HEK293 (cell line): ENCODE measurements around the gene EIF1.

ENCODE experiments used
- HOXD13 ChIP-seq: sonication (generic); formaldehyde crosslinking; IDR thresholded peaks from 2 replicates; pipeline ENCODE4 v1.8.0; 2022; ENCODE audit warnings: missing genetic modification reagents, borderline replicate concordance
- SALL2 ChIP-seq: fragments of 450-650 bp; formaldehyde crosslinking; IDR thresholded peaks from 2 replicates; pipeline ENCODE4 v1.5.0; 2017; ENCODE audit warnings: missing biosample characterization, mild to moderate bottlenecking, missing genetic modification characterization, borderline replicate concordance
- ZFP37 ChIP-seq: fragments of 450-650 bp; formaldehyde crosslinking; IDR thresholded peaks from 2 replicates; pipeline ENCODE4 v1.5.1; 2016; ENCODE audit warnings: missing biosample characterization, missing genetic modification characterization
- ZNF146 ChIP-seq: fragments of 450-650 bp; formaldehyde crosslinking; IDR thresholded peaks from 2 replicates; pipeline ENCODE4 v1.5.1; 2016; ENCODE audit warnings: missing biosample characterization, missing genetic modification characterization
- ZNF169 ChIP-seq: fragments of 450-650 bp; formaldehyde crosslinking; IDR thresholded peaks from 2 replicates; pipeline ENCODE4 v1.5.1; 2016; ENCODE audit warnings: missing biosample characterization, missing genetic modification characterization
- ZNF211 ChIP-seq: fragments of 450-650 bp; formaldehyde crosslinking; IDR thresholded peaks from 2 replicates; pipeline ENCODE4 v1.5.1; 2016; ENCODE audit warnings: low read depth, missing biosample characterization, missing genetic modification characterization
- ZNF426 ChIP-seq: fragments of 450-650 bp; formaldehyde crosslinking; IDR thresholded peaks from 2 replicates; pipeline ENCODE4 v1.5.1; 2017; ENCODE audit warnings: missing biosample characterization, missing genetic modification characterization, mild to moderate bottlenecking, inconsistent platforms, moderate library complexity
- ZNF473 ChIP-seq: fragments of 450-650 bp; formaldehyde crosslinking; IDR thresholded peaks from 2 replicates; pipeline ENCODE4 v1.5.1; 2017; ENCODE audit warnings: missing biosample characterization, missing genetic modification characterization
- ZNF514 ChIP-seq: fragments of 450-650 bp; formaldehyde crosslinking; IDR thresholded peaks from 2 replicates; pipeline ENCODE4 v1.5.1; 2016; ENCODE audit warnings: missing biosample characterization, missing genetic modification characterization
- ZNF560 ChIP-seq: fragments of 450-650 bp; formaldehyde crosslinking; IDR thresholded peaks from 2 replicates; pipeline ENCODE4 v1.5.1; 2017; ENCODE audit warnings: missing biosample characterization, missing genetic modification characterization, borderline replicate concordance
- ZNF621 ChIP-seq: fragments of 450-650 bp; formaldehyde crosslinking; IDR thresholded peaks from 2 replicates; pipeline ENCODE4 v1.5.1; 2017; ENCODE audit warnings: missing biosample characterization, missing genetic modification characterization
- ZNF777 ChIP-seq: fragments of 450-650 bp; formaldehyde crosslinking; IDR thresholded peaks from 2 replicates; pipeline ENCODE4 v1.5.1; 2017; ENCODE audit warnings: missing biosample characterization, missing genetic modification characterization, borderline replicate concordance
- ZNF792 ChIP-seq: fragments of 450-650 bp; formaldehyde crosslinking; IDR thresholded peaks from 2 replicates; pipeline ENCODE4 v1.5.1; 2016; ENCODE audit warnings: missing biosample characterization, missing genetic modification characterization
- ZNF843 ChIP-seq: fragments of 450-650 bp; formaldehyde crosslinking; IDR thresholded peaks from 2 replicates; pipeline ENCODE4 v1.5.1; 2016; ENCODE audit warnings: missing biosample characterization, missing genetic modification characterization
- ZSCAN30 ChIP-seq: fragments of 450-650 bp; IDR thresholded peaks from 2 replicates; pipeline ENCODE4 v1.5.1; 2018; ENCODE audit warnings: missing biosample characterization, mild to moderate bottlenecking, missing genetic modification characterization, moderate library complexity
- TF ChIP-seq, protein P1 (sequence below): fragments of 450-650 bp; formaldehyde crosslinking; IDR thresholded peaks from 2 replicates; pipeline ENCODE4 v1.5.1; 2017; ENCODE audit warnings: missing biosample characterization, missing genetic modification characterization
- TF ChIP-seq, protein P2 (sequence below): fragments of 450-650 bp; formaldehyde crosslinking; IDR thresholded peaks from 2 replicates; pipeline ENCODE4; 2016; ENCODE audit warnings: missing biosample characterization, missing genetic modification characterization
- TF ChIP-seq, protein P3 (sequence below): sonication (generic); formaldehyde crosslinking; IDR thresholded peaks from 2 replicates; pipeline ENCODE4 v1.8.1; 2022; ENCODE audit warnings: mild to moderate bottlenecking, moderate library complexity, missing genetic modification reagents
- TF ChIP-seq, protein P4 (sequence below): fragments of 450-650 bp; formaldehyde crosslinking; IDR thresholded peaks from 2 replicates; pipeline ENCODE4 v1.5.1; 2017; ENCODE audit warnings: missing biosample characterization, missing genetic modification characterization
- TF ChIP-seq, protein P5 (sequence below): fragments of 450-650 bp; formaldehyde crosslinking; IDR thresholded peaks from 2 replicates; pipeline ENCODE4 v1.5.1; 2016; ENCODE audit warnings: missing biosample characterization, missing genetic modification characterization
- TF ChIP-seq, protein P6 (sequence below): fragments of 450-650 bp; formaldehyde crosslinking; IDR thresholded peaks from 2 replicates; pipeline ENCODE4 v1.5.0; 2017; ENCODE audit warnings: missing biosample characterization, missing genetic modification characterization, borderline replicate concordance
- TF ChIP-seq, protein P7 (sequence below): fragments of 450-650 bp; formaldehyde crosslinking; conservative IDR thresholded peaks from 2 replicates; pipeline ENCODE4 v1.5.1; 2016; ENCODE audit warnings: low read depth, missing biosample characterization, missing genetic modification characterization

The EIF1 gene

DNA sequence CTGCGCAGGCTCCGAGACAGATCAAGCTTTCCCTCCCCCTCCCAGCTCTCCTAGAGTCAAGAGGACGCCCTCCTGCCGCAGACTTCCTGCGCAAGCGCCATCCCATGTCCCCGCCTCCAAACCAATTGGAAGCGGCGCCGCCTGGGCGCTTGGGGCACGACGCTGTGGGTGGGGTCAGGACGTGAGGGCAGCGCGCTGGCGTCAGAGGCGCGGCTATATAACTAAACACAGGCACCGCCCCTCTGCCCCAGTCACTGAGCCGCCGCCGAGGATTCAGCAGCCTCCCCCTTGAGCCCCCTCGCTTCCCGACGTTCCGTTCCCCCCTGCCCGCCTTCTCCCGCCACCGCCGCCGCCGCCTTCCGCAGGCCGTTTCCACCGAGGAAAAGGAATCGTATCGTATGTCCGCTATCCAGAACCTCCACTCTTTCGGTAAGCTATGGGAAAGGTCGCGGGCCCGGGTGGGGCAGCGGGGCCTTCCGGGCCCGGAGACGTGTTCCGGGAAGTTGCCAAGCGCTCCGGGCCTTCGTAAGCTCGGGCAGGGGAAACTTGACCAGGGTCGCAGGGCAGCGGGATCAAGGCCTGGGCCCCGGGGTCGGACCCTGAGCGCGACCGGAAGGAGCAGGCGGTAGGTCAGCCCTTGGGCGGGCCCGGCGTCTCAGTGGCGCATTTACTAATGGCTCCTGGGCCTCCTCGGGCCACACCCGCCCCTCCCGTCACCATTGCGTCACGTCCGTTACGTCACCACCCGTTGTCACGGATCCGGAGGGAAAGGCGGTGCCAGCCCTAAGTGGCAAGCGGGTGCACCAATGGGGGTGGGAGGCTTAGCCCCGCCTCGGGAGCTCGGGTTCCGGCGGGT is at the start of gene EIF1 (continued):
- TF ChIP-seq, protein P1, sequence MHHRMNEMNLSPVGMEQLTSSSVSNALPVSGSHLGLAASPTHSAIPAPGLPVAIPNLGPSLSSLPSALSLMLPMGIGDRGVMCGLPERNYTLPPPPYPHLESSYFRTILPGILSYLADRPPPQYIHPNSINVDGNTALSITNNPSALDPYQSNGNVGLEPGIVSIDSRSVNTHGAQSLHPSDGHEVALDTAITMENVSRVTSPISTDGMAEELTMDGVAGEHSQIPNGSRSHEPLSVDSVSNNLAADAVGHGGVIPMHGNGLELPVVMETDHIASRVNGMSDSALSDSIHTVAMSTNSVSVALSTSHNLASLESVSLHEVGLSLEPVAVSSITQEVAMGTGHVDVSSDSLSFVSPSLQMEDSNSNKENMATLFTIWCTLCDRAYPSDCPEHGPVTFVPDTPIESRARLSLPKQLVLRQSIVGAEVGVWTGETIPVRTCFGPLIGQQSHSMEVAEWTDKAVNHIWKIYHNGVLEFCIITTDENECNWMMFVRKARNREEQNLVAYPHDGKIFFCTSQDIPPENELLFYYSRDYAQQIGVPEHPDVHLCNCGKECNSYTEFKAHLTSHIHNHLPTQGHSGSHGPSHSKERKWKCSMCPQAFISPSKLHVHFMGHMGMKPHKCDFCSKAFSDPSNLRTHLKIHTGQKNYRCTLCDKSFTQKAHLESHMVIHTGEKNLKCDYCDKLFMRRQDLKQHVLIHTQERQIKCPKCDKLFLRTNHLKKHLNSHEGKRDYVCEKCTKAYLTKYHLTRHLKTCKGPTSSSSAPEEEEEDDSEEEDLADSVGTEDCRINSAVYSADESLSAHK (tag by site-specific recombination) = peak; percentile 57
- TF ChIP-seq HOXD13 (CRISPR knock-in tag) = peak; percentile 91
- TF ChIP-seq SALL2 (tag by site-specific recombination) = no peak; the same call in 1 of the 2 replicates
- peak; percentile 99 for TF ChIP-seq ZFP37 (tag by site-specific recombination)
- no peak; the same call in 1 of the 2 replicates for TF ChIP-seq ZNF621 (tag by site-specific recombination)
- no peak for TF ChIP-seq ZNF843 (tag by site-specific recombination)
- no peak for TF ChIP-seq ZNF777
- peak; percentile 68; the same call in 1 of the 2 replicates for TF ChIP-seq ZSCAN30
- no peak for TF ChIP-seq ZNF426 (tag by site-specific recombination)
- TF ChIP-seq, protein P2, sequence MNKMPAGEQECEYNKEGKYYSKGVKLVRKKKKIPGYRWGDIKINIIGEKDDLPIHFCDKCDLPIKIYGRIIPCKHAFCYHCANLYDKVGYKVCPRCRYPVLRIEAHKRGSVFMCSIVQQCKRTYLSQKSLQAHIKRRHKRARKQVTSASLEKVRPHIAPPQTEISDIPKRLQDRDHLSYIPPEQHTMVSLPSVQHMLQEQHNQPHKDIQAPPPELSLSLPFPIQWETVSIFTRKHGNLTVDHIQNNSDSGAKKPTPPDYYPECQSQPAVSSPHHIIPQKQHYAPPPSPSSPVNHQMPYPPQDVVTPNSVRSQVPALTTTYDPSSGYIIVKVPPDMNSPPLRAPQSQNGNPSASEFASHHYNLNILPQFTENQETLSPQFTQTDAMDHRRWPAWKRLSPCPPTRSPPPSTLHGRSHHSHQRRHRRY (tag by site-specific recombination) = peak; percentile 93; the same call in 1 of the 2 replicates
- TF ChIP-seq, protein P3, sequence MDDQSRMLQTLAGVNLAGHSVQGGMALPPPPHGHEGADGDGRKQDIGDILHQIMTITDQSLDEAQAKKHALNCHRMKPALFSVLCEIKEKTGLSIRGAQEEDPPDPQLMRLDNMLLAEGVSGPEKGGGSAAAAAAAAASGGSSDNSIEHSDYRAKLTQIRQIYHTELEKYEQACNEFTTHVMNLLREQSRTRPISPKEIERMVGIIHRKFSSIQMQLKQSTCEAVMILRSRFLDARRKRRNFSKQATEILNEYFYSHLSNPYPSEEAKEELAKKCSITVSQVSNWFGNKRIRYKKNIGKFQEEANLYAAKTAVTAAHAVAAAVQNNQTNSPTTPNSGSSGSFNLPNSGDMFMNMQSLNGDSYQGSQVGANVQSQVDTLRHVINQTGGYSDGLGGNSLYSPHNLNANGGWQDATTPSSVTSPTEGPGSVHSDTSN (CRISPR knock-in tag) = peak; percentile 96
- no peak for TF ChIP-seq ZNF560 (tag by site-specific recombination)
- no peak for TF ChIP-seq ZNF211 (tag by site-specific recombination)
- TF ChIP-seq, protein P4, sequence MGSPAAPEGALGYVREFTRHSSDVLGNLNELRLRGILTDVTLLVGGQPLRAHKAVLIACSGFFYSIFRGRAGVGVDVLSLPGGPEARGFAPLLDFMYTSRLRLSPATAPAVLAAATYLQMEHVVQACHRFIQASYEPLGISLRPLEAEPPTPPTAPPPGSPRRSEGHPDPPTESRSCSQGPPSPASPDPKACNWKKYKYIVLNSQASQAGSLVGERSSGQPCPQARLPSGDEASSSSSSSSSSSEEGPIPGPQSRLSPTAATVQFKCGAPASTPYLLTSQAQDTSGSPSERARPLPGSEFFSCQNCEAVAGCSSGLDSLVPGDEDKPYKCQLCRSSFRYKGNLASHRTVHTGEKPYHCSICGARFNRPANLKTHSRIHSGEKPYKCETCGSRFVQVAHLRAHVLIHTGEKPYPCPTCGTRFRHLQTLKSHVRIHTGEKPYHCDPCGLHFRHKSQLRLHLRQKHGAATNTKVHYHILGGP (tag by site-specific recombination) = no peak
- no peak for TF ChIP-seq ZNF169
- no peak for TF ChIP-seq ZNF146 (tag by site-specific recombination)
- TF ChIP-seq, protein P5, sequence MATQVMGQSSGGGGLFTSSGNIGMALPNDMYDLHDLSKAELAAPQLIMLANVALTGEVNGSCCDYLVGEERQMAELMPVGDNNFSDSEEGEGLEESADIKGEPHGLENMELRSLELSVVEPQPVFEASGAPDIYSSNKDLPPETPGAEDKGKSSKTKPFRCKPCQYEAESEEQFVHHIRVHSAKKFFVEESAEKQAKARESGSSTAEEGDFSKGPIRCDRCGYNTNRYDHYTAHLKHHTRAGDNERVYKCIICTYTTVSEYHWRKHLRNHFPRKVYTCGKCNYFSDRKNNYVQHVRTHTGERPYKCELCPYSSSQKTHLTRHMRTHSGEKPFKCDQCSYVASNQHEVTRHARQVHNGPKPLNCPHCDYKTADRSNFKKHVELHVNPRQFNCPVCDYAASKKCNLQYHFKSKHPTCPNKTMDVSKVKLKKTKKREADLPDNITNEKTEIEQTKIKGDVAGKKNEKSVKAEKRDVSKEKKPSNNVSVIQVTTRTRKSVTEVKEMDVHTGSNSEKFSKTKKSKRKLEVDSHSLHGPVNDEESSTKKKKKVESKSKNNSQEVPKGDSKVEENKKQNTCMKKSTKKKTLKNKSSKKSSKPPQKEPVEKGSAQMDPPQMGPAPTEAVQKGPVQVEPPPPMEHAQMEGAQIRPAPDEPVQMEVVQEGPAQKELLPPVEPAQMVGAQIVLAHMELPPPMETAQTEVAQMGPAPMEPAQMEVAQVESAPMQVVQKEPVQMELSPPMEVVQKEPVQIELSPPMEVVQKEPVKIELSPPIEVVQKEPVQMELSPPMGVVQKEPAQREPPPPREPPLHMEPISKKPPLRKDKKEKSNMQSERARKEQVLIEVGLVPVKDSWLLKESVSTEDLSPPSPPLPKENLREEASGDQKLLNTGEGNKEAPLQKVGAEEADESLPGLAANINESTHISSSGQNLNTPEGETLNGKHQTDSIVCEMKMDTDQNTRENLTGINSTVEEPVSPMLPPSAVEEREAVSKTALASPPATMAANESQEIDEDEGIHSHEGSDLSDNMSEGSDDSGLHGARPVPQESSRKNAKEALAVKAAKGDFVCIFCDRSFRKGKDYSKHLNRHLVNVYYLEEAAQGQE (tag by site-specific recombination) = peak; percentile 53
- TF ChIP-seq, protein P6, sequence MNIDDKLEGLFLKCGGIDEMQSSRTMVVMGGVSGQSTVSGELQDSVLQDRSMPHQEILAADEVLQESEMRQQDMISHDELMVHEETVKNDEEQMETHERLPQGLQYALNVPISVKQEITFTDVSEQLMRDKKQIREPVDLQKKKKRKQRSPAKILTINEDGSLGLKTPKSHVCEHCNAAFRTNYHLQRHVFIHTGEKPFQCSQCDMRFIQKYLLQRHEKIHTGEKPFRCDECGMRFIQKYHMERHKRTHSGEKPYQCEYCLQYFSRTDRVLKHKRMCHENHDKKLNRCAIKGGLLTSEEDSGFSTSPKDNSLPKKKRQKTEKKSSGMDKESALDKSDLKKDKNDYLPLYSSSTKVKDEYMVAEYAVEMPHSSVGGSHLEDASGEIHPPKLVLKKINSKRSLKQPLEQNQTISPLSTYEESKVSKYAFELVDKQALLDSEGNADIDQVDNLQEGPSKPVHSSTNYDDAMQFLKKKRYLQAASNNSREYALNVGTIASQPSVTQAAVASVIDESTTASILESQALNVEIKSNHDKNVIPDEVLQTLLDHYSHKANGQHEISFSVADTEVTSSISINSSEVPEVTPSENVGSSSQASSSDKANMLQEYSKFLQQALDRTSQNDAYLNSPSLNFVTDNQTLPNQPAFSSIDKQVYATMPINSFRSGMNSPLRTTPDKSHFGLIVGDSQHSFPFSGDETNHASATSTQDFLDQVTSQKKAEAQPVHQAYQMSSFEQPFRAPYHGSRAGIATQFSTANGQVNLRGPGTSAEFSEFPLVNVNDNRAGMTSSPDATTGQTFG (tag by site-specific recombination) = no peak
- TF ChIP-seq, protein P7, sequence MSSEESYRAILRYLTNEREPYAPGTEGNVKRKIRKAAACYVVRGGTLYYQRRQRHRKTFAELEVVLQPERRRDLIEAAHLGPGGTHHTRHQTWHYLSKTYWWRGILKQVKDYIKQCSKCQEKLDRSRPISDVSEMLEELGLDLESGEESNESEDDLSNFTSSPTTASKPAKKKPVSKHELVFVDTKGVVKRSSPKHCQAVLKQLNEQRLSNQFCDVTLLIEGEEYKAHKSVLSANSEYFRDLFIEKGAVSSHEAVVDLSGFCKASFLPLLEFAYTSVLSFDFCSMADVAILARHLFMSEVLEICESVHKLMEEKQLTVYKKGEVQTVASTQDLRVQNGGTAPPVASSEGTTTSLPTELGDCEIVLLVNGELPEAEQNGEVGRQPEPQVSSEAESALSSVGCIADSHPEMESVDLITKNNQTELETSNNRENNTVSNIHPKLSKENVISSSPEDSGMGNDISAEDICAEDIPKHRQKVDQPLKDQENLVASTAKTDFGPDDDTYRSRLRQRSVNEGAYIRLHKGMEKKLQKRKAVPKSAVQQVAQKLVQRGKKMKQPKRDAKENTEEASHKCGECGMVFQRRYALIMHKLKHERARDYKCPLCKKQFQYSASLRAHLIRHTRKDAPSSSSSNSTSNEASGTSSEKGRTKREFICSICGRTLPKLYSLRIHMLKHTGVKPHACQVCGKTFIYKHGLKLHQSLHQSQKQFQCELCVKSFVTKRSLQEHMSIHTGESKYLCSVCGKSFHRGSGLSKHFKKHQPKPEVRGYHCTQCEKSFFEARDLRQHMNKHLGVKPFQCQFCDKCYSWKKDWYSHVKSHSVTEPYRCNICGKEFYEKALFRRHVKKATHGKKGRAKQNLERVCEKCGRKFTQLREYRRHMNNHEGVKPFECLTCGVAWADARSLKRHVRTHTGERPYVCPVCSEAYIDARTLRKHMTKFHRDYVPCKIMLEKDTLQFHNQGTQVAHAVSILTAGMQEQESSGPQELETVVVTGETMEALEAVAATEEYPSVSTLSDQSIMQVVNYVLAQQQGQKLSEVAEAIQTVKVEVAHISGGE (tag by site-specific recombination) = peak; percentile 88
- no peak for TF ChIP-seq ZNF514 (tag by site-specific recombination)
- peak; percentile 84; the same call in 1 of the 2 replicates for TF ChIP-seq ZNF792
- no peak for TF ChIP-seq ZNF473 (tag by site-specific recombination)
